Vagina (tissue), 2 donors: ENCODE measurements around the gene GPR150. TPM values are rescaled to one million over a fixed set of nuclear protein-coding genes. Genes with fewer than 3 reads are reported as not detected.

Experiments
- DNase-seq, 2 donors: peaks; one replicate each; pipeline ENCODE4 v3.0.0-alpha.2; 2017; ENCODE audit errors: extremely low spot score in 2 of 2
- H3K27ac ChIP-seq: fragments of 200-600 bp; sonication (generic); one replicate; pipeline ENCODE4 v1.5.1; 2019
- H3K27me3 ChIP-seq: fragments of 200-600 bp; sonication (generic); one replicate; pipeline ENCODE4 v1.5.1; 2019
- H3K36me3 ChIP-seq, 2 donors: fragments of 200-600 bp; sonication (generic); one replicate each; pipeline ENCODE4 v1.5.1; 2017 to 2019
- H3K4me1 ChIP-seq: fragments of 200-600 bp; sonication (generic); one replicate; pipeline ENCODE4 v1.5.1; 2019
- H3K4me3 ChIP-seq, 2 donors: fragments of 200-600 bp; sonication (generic); 1 replicate in 1 of 2; 2 replicates in 1 of 2; pipeline ENCODE4 v1.5.1; 2016 to 2019
- H3K9me3 ChIP-seq: fragments of 200-600 bp; sonication (generic); one replicate; pipeline ENCODE4 v1.5.1; 2019
- CTCF ChIP-seq, 3 experiments: fragments of 450-650 bp in 2 of 3; fragments of 200-600 bp in 1 of 3; sonication (generic) in 1 of 3; IDR thresholded peaks; one replicate each; pipeline ENCODE4 v1.5.1; 2017 to 2019; ENCODE audit warnings: antibody characterized with exemption in 3 of 3, mild to moderate bottlenecking in 2 of 3, moderate library complexity in 2 of 3
- POLR2A ChIP-seq, 2 donors: fragments of 450-650 bp; IDR thresholded peaks; one replicate each; pipeline ENCODE4 v1.6.1; 2017; ENCODE audit warnings: antibody characterized with exemption in 2 of 2, mild to moderate bottlenecking in 2 of 2, moderate library complexity in 2 of 2
- POLR2AphosphoS5 ChIP-seq, 2 donors: sonication (generic); formaldehyde crosslinking; IDR thresholded peaks; one replicate each; pipeline ENCODE4 v1.9.0; 2017; ENCODE audit warnings: antibody characterized with exemption in 2 of 2, mild to moderate bottlenecking in 2 of 2, low read depth in 1 of 2; ENCODE audit not compliant: insufficient read depth in 1 of 2
- intact Hi-C: fragments of 100-400 bp; cut with DNase I; formaldehyde crosslinking; loops from one replicate; pipeline ENCODE4 v1.15.1; 2023
- total RNA-seq: library from RNA; depleted of rRNA; stranded (reverse); fragments of >200 nt; gene quantifications from one replicate; pipeline ENCODE4 v1.2.3, GENCODE V29; 2016

Gene GPR150
- total RNA-seq, 1 donor from 2014 or later = 1.7 TPM

DNA sequence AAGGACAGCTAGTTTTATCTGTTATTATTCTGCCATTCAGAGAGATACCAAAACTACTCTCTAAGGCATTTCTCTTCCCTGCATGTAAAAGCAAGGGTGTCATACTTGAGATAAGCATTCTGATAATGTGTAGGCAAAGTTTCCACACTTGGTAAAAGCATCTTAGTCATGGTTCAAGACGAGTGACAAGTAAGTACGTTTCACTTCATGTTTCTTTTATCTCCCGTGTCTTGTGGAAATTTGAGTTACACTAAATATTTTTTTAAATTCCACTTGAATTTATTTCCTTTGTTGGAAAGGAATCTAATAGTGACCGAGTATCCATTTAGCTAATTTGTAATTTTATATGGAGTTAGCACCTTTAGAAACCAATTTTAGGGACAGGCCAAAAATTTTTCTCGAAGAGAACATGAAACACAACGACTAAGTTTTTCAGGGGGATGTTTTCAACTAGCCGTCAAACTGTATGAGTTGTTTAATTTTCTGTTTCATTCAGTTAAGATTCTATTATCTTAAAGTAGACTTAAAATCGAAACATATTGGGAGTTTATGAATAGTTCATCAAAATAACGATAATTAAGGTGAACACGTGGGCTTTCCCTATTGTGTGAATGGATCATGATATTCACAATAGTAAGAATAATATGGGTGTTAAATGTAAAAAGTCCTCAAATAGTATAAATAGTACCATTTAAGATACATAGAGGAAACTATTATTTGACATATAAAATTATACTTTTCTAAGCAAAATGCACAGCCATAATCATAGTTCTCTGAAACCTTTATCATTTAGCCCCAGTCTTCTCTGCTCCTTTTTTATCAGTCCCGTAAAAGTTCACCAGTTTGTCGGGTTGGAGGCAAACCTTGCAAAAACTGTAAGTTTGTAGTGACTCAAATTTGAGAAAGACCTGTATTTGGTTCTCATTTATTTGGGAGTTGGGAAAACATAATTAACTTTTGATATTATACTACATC lies 28.3 kb downstream of the GPR150 start:
- peak overlapping the region; percentile 97 for H3K27ac ChIP-seq
- DNase-seq = no peak
- H3K9me3 ChIP-seq = no peaks in the 10 kb centered on the region
- H3K4me1 ChIP-seq = peaks cover 9% of the 10 kb centered on the region
- H3K27me3 ChIP-seq = no peaks in the 10 kb centered on the region
- peak overlapping the region in 1 of 2 donors; percentile 65 for H3K4me3 ChIP-seq
- H3K36me3 ChIP-seq = no peaks in the 10 kb centered on the region
- no peak for TF ChIP-seq POLR2A (IDR thresholded peaks at IDR 0.05)
- peak in 1 of 3 experiments; percentile 1 for TF ChIP-seq CTCF (IDR thresholded peaks at IDR 0.05)
- intact Hi-C loops = loop anchor here (2.0 to 10.0 kb wide), 3 partner anchors 83 to 697 kb away; partner anchors contain the start of gene RHOBTB3

DNA sequence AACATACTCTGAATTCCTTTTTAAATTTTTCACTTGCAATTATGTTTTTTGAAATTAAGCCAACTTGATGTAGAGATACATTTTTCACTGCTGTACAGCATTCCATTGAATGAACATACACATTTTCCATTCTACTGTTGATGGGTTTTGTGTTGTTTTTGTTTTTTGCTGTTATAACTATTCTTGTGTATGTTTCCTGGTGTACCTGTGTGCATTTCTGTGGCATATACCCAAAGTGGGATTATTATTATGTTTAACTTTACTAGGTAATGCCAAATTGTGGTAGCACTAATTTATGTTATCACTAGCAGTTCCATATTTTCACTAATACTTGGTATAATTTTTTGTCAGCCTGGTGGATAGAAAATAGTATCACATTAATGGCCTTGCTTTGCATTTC lies 29.4 kb downstream of the GPR150 start:
- Histone ChIP-seq H3K27me3 (no peaks in the 10 kb centered on the region), H3K4me3 (no peak overlapping the region), H3K4me1 (peaks cover 9% of the 10 kb centered on the region), H3K27ac (no peak overlapping the region), H3K36me3 (no peaks in the 10 kb centered on the region), H3K9me3 (no peaks in the 10 kb centered on the region)
- DNase-seq = no peak
- intact Hi-C loops = loop anchor here (10.0 kb wide), 2 partner anchors 196 to 696 kb away; no protein-coding TSS in a partner anchor
- no peak for TF ChIP-seq POLR2A (IDR thresholded peaks at IDR 0.05)
- no peak for TF ChIP-seq CTCF (IDR thresholded peaks at IDR 0.05)
- no peak for TF ChIP-seq POLR2AphosphoS5 (IDR thresholded peaks at IDR 0.05; ENCODE audit: insufficient read depth in 1 of 2, low read depth in 1 of 2)

DNA sequence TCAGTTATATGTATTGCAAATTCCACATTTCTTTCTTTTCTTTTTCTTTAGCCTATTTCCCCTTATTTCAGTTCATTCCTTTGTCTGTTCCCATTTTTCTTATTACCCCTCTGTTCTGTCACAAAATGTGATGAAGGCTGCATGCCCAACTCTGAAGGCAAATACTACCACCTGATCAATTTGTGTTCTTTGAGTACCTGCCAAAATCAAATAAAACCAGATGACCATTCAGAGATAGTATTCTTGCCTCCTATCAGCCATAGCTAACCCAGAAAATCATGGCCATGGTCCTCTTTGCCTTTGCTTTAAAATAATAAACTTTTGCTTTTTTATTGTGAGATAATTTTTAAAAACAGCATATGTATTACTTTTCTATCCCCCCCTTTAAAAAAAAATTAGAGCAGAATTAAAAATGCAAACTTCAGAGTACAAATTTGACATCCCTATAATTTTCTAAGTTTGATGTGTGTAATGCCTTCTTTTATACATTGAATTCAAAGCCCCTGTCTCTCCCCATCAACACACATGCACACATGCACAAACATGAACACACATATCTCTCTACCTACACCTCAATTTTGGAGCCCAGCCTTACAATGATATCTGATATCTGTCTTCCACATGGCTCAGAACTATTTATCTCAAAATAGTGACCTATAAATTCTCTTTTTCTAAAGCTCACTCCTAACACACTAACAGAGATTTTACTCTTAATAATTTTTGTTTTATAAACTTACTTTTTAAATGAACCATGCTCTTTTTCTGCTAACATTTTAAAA lies 30.1 kb downstream of the GPR150 start:
- H3K9me3 ChIP-seq = no peaks in the 10 kb centered on the region
- no peak overlapping the region for H3K27ac ChIP-seq
- H3K27me3 ChIP-seq = no peaks in the 10 kb centered on the region
- H3K4me1 ChIP-seq = peaks cover 9% of the 10 kb centered on the region
- H3K36me3 ChIP-seq = no peaks in the 10 kb centered on the region
- no peak for DNase-seq
- no peak overlapping the region for H3K4me3 ChIP-seq
- intact Hi-C loops = loop anchor here (10.0 kb wide), 2 partner anchors 195 to 695 kb away; no protein-coding TSS in a partner anchor
- TF ChIP-seq CTCF (IDR thresholded peaks at IDR 0.05) (no peak), POLR2AphosphoS5 (IDR thresholded peaks at IDR 0.05; ENCODE audit: insufficient read depth in 1 of 2, low read depth in 1 of 2) (no peak), POLR2A (IDR thresholded peaks at IDR 0.05) (no peak)

GRCh38 chr5:95652849-95653248 lies 33.0 kb downstream of the GPR150 start:
- no peak for TF ChIP-seq POLR2AphosphoS5 (IDR thresholded peaks at IDR 0.05; ENCODE audit: insufficient read depth in 1 of 2, low read depth in 1 of 2)
- TF ChIP-seq POLR2A (IDR thresholded peaks at IDR 0.05) = no peak
- Histone ChIP-seq H3K4me3 (no peak overlapping the region), H3K9me3 (no peaks in the 10 kb centered on the region), H3K27me3 (no peaks in the 10 kb centered on the region), H3K4me1 (no peaks in the 10 kb centered on the region), H3K36me3 (no peaks in the 10 kb centered on the region), H3K27ac (no peak overlapping the region)
- no peak for DNase-seq
- intact Hi-C loops = no loop called here

- H3K4me3 ChIP-seq = no peak overlapping the region
- no peak overlapping the region for H3K27ac ChIP-seq
- no peaks in the 10 kb centered on the region for H3K9me3 ChIP-seq
- TF ChIP-seq POLR2AphosphoS5 (IDR thresholded peaks at IDR 0.05; ENCODE audit: insufficient read depth in 1 of 2, low read depth in 1 of 2) (no peak), POLR2A (IDR thresholded peaks at IDR 0.05) (no peak), CTCF (IDR thresholded peaks at IDR 0.05) (no peak)
- no peaks in the 10 kb centered on the region for H3K36me3 ChIP-seq
- no peaks in the 10 kb centered on the region for H3K4me1 ChIP-seq
- H3K27me3 ChIP-seq = no peaks in the 10 kb centered on the region
- intact Hi-C loops = no loop called here
- DNase-seq = no peak
Measured at GRCh38 chr5:95654196-95654595, 34.3 kb downstream of the GPR150 start.
